Cardiac septum (tissue), 1 donor: Measurements from ENCODE around the gene COL26A1. TPM values are rescaled to one million over a fixed set of nuclear protein-coding genes. Genes with fewer than 3 reads are reported as not detected.
"Not testable (repeated sequence)": the region's sequence is repeated elsewhere in the genome, so short reads cannot be mapped to it uniquely, and the experiment has no call there.

Source experiments
- DNase-seq: peaks from one replicate; pipeline ENCODE4 v3.0.0-alpha.2; 2020; ENCODE audit warnings: low spot score
- intact Hi-C: fragments of 100-400 bp; cut with DNase I; formaldehyde crosslinking; loops from one replicate; pipeline ENCODE4 v1.14.0; 2022
- total RNA-seq: library from RNA; stranded (reverse); fragmentation: NEBNext Ultra II Directional; extraction: Animal tissue kit (Norgen Biotek cat#: 25700); gene quantifications from one replicate; pipeline ENCODE4 v1.2.1, GENCODE V29; 2021
- donor health status: DM: no; HTN: no; CAD: no.

Gene COL26A1
- total RNA-seq, 1 donor from 2014 or later, result not detected

DNA sequence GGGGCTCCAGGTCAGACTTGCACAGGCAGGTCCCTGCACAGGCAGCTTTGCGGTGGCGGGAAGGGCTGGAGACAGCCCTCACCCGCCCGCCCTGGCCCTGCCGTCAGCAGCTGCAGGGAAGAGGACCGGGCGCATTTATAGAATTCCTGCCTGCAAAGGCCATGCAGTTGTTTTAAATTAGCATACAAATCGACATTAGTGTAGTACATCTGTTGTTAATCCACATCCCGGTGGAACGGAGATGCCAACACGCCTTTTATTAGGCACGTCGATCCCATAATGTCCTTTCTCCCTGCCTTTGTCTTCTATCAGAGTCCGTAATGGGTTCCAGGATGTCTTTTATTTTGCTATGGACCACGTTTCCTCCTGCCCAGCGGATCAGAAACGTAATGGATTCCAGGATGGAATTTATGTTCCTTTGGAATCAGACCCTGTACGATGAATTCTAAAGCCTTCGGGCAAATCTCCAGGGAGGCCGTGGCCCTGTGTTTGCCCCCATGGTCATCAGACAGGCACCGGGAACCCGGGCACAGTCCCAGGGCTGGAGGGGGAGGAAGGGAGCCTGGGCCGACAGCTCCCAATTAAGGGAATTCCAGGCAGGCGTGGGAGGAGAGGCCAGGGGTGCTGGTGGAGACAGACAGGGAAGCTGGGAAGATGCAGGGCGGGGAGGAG is 123.9 kb downstream of the COL26A1 start:
- DNase-seq, result no peak
- intact Hi-C loops, result no loop called here

- no peak for DNase-seq
Measured at GRCh38 chr7:101487105-101487458, 124.4 kb downstream of the COL26A1 start.

GRCh38 chr7:101487753-101488152 is 125.1 kb downstream of the COL26A1 start:
- intact Hi-C loops, result no loop called here
- no peak for DNase-seq

More at GRCh38 chr7:101487105-101487458, 124.4 kb downstream of the COL26A1 start:
- intact Hi-C loops, result no loop called here

- intact Hi-C loops, result no loop called here
Measured at GRCh38 chr7:101488826-101489572, 126.3 kb downstream of the COL26A1 start.

GRCh38 chr7:101490439-101490838 is 127.8 kb downstream of the COL26A1 start:
- intact Hi-C loops, result not testable (repeated sequence)

More at GRCh38 chr7:101488826-101489572, 126.3 kb downstream of the COL26A1 start:
- DNase-seq, result no peak

GRCh38 chr7:101491442-101491841 is 128.8 kb downstream of the COL26A1 start:
- intact Hi-C loops, DNase-seq: not testable (repeated sequence)

More at GRCh38 chr7:101490439-101490838, 127.8 kb downstream of the COL26A1 start:
- DNase-seq, result not testable (repeated sequence)

GRCh38 chr7:101494602-101495329 is 132.1 kb downstream of the COL26A1 start:
- intact Hi-C loops, result no loop called here
- DNase-seq, result no peak

- no peak for DNase-seq
- intact Hi-C loops, result no loop called here
Measured at GRCh38 chr7:101496017-101496416, 133.3 kb downstream of the COL26A1 start.

DNA sequence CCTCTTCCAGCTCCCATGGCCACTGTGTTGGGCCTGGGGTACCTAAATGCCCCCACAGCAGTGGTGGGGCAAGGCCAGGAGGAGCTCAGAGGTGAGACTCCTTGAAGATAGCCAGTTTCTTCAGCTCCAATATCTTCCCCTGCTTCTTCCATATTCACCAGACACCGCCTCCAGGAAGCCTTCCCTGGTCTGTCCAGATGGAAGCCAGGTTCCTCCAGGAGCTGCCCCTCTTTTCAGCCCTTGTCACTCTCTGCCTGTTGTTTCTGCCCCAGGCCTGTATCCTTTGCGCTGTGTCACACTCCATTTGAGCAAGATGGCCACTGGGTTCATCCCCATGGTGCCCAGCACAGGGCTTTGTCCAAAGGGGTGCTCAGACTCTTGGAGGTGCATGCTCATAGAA is 138.7 kb downstream of the COL26A1 start:
- no peak for DNase-seq
- intact Hi-C loops, result no loop called here

GRCh38 chr7:101502466-101503098 is 139.9 kb downstream of the COL26A1 start:
- intact Hi-C loops, result no loop called here
- no peak for DNase-seq

DNA sequence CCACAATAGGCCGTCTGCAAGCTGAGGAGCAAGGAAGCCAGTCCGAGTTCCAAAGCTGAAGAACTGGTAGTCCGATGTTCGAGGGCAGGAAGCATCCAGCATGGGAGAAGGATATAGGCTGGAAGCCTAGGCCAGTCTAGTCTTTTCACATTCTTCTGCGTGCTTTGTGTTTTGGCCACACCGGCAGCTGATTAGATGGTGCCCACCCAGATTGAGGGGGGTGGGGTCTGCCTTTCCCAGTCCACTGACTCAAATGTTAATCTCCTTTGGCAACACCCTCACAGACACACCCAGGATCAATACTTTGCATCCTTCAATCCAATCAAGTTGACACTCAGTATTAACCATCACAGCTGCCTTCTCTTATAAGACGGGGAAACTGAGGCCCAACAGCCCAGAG is 142.8 kb downstream of the COL26A1 start:
- DNase-seq, intact Hi-C loops: not testable (repeated sequence)

DNA sequence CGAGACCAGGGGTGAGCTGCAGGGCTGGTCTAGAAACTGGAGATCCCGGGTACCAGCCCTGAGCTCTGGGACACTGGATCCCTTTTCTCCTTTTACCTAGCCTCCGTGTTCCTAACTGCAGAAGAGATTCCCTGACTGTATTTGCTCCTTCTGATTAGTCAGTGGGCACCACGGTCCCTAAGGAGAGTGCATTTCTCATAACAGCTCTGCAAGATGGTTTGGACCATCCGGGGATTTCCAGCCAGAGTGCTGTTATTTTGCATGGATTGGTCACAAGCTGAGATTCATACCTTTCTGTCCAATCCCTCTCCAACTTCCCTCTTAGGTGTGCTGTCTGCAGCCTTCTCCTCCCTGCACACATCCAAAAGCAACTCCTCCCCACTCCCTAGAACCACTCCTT is 143.9 kb downstream of the COL26A1 start:
- intact Hi-C loops, result no loop called here
- no peak for DNase-seq

DNA sequence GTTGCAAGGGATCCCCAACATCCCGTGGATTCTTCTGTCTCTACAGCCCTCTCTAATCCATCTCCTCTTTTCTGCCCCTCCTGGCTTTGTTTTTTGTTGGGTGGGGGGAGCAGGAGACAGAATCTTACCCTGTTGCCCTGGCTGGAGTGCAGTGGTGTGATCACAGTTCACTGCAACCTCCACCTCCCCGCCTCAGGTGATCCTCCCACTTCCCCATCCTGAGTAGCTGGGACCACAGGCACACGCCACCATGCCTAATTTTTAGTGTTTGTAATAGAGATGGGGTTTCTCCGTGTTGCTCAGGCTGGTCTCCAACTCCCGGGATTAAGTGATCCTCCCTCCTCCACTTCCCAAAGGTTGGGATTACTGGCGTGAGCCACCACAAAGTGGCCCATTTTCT is 144.7 kb downstream of the COL26A1 start:
- no peak for DNase-seq
- intact Hi-C loops, result no loop called here

DNA sequence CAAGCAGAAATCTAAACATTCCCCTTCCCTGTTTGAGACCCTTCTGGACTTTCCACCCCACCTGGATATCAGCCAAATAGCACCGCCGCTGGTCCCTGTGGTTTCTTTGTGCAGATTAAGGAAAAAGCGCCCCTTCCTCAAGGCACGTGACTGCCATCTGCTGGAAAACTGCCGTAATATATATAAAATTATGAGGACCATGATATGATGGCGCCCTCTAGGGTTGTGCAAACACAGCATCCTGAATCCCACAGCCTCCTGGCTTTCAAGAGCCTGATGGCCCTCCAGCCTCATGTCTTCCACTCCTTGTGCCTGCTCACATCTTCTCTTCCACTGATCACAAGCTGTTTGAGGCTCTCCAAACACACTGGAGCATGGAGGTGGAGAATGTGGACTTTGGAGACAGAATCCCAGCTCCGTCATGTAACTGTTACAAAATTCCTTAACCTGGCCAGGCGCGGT is 145.1 kb downstream of the COL26A1 start:
- intact Hi-C loops, result no loop called here

GRCh38 chr7:101510297-101510696 is 147.6 kb downstream of the COL26A1 start:
- DNase-seq, result no peak
- intact Hi-C loops, result no loop called here

More for the DNA sequence above, 145.1 kb downstream of the COL26A1 start:
- DNase-seq, result no peak

DNA sequence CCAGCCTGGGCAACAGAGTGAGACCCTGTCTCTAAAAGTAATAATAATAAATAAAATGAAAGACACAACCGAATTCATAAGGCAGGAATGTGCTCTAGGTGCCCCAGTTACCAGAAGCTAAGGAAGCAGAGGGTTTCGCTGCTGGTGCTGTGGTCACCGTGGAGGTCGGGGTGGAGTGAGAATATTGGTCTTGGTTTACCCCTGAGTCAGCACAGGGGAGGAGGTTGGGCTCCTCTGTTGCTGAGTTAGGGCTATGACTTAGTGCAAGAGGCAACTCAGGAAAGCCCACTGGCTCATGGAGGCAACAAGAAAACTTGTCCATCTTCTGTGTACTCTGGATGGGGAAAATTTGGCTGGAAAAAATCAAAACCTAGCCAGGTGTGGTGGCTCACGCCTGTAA is 149.3 kb downstream of the COL26A1 start:
- DNase-seq, result no peak
- intact Hi-C loops, result no loop called here

- intact Hi-C loops, result no loop called here
- no peak for DNase-seq
Measured at GRCh38 chr7:101516851-101517250, 154.2 kb downstream of the COL26A1 start.

DNA sequence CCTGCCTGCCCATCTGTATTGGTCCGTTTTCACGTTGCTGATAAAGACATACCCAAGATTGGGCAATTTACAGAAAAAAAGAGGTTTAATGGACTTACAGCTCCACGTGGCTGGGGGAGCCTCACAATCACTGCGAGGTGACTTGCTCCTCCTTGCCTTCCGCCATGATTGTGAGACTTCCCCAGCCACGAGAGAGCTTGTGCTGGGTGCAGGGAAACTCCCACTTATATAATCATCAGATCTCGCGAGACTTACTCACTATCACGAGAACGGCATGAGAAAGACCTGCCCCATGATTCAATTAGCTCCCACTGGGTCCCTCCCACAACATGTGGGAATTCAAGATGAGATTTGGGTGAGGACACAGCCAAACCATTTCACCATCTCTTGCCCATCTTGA is 154.6 kb downstream of the COL26A1 start:
- intact Hi-C loops, result no loop called here
- DNase-seq, result no peak

GRCh38 chr7:101518336-101518735 is 155.7 kb downstream of the COL26A1 start:
- DNase-seq, result no peak
- intact Hi-C loops, result no loop called here
